Hepatocyte (in vitro differentiated cells): ENCODE measurements around the gene ASTN2.

Experiments used
- EZH2 ChIP-seq: fragments of 200-600 bp; sonication (generic); IDR thresholded peaks from 2 replicates; pipeline ENCODE4 v1.6.1; 2016; ENCODE audit warnings: antibody characterized with exemption, mild to moderate bottlenecking, borderline replicate concordance
- EZH2phosphoT487 ChIP-seq: fragments of 200-600 bp; sonication (generic); IDR thresholded peaks from one replicate; pipeline ENCODE4 v1.6.1; 2018; ENCODE audit warnings: antibody characterized with exemption, mild to moderate bottlenecking, low read depth, moderate library complexity; ENCODE audit not compliant: unreplicated experiment, severe bottlenecking
- TF ChIP-seq, protein P1 (sequence below): fragments of 200-600 bp; sonication (generic); IDR thresholded peaks from 2 replicates; pipeline ENCODE4 v1.5.1; 2016; ENCODE audit warnings: antibody characterized with exemption, mild to moderate bottlenecking; ENCODE audit not compliant: poor library complexity

DNA sequence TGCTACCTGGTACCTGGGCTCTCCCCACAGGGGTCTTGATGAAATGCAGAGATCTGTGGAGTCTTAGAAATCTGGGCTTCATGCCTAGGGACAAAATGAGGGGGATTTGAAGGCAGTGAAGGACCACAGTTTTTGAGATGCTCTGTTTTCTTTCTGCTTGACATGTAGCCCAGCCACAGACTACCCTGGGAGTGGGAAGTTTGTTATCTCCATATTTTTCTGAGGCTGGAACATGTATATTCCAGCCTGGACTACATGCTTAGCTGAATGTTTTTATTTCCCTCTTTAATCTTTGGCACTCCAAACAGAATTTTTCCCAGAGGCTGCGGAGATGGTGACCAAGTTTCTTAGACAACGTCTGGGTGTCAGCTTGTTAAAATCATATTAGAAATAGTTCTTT, 1008.4 kb downstream of the ASTN2 start:
- TF ChIP-seq, protein P1, sequence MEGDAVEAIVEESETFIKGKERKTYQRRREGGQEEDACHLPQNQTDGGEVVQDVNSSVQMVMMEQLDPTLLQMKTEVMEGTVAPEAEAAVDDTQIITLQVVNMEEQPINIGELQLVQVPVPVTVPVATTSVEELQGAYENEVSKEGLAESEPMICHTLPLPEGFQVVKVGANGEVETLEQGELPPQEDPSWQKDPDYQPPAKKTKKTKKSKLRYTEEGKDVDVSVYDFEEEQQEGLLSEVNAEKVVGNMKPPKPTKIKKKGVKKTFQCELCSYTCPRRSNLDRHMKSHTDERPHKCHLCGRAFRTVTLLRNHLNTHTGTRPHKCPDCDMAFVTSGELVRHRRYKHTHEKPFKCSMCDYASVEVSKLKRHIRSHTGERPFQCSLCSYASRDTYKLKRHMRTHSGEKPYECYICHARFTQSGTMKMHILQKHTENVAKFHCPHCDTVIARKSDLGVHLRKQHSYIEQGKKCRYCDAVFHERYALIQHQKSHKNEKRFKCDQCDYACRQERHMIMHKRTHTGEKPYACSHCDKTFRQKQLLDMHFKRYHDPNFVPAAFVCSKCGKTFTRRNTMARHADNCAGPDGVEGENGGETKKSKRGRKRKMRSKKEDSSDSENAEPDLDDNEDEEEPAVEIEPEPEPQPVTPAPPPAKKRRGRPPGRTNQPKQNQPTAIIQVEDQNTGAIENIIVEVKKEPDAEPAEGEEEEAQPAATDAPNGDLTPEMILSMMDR: no peak
- TF ChIP-seq EZH2phosphoT487: no peak
- no peak for TF ChIP-seq EZH2
